HG03108 (cell line): Measurements from ENCODE around the gene PHOSPHO1.
"Not testable (repeated sequence)": the region's sequence is repeated elsewhere in the genome, so short reads cannot be mapped to it uniquely, and the experiment has no call there.

ENCODE experiments used
- ATAC-seq: cut with Tn5 transposase; IDR thresholded peaks from one replicate; pipeline ENCODE4 v1.9.1; 2021; ENCODE audit warnings: moderate library complexity; ENCODE audit not compliant: unreplicated experiment

PHOSPHO1 gene

DNA sequence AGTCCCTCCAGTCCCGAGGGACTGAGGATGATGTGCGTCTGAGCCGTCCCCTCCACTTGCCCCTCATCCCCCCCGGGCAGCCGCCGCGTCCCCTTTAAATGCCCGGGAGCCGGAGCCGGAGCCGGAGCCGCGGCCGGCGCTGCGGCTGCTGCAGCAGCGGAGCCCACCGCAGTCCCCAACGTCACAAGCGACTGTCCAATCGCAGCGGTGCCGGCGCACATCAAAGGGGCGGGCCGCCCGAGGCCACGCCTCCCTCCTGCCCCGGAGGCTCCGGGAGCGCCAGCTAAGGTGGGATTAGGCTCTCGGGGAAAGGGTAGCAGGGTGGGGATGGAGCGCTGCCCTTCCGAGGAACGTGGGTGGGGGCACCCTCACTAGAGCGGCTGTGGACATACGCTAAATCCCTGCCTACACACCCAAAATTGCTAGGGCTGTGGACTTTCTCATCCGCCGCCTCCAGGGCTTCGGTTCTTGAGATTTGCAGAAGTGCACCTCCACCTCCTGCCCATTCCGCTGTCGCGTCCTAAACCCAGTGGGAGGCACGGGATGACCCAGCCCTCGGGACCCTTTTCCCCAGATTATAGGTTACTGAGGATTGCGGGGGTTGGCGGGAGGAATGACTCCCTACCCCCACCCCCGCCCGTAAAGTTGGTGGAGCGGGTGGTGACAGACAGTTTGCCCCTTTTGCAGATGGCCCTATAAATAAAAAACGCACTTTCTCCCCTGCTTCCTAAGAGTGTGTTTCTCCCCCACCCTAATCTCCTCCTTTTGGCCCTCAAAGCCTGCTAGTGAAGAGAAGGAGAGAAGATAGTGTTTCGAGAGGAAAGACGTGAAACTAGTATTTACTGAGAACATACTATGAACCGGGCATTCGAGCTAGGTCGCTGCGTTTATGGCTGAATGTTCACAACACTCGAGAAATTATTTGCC, at the start of gene PHOSPHO1:
PHOSPHO1 (minus strand) TSS at position 152 of the 927 bp plus-strand sequence. CDS start 4,096 bp downstream, outside the sequence.
- peak; percentile 83 for ATAC-seq

DNA sequence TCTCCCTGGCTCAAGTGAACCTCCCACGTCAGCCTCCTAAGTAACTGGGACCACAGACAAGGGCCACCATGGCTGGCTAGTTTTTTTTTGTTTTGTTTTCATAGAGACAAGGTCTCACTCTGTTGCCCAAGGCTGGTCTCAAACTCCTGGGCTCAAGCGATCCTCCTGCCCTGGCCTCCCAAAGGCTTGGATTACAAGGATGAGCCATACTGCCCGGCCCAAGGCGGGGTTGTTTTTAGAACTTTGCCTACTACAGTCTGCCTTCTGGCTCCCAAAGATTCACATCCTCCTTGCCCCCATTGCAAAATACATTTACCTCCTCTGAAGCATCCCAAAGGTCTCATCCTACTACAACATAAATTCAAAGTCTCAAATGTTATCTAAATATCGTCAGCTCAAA, 49.5 kb upstream of the PHOSPHO1 start:
- ATAC-seq: no peak

DNA sequence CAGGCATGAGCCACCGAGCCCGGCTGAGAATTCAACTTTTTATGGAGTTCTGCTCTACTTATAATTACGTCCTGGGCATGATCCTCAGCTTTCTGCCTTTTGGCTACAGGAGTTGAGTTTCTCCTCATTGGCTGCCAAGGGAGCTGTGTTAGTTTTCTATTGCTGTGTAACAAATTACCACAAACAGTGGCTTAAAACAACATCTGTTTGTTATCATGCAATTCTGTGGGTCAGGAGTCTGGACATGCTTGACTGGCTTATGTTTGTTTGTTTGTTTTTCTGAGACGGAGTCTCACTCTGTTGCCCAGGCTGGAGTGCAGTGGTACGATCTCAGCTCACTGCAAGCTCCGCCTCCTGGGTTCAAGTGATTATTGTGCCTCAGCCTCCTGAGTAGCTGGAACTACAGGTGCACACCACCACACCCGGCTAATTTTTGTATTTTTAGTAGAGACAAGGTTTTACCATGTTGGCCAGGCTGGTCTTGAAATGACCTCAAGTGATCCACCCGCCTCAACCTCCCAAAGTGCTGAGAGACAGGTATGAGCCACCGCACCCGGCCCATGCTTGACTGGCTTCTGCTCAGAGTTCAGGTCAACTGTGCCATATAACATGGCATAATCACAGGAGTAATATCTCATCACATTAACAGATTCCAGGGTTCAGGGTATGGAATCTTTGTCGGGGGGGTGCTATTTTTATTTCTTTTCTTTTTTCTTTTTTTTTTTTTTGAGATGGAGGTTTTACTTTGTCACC, 48.9 kb upstream of the PHOSPHO1 start:
- ATAC-seq: not testable (repeated sequence)

DNA sequence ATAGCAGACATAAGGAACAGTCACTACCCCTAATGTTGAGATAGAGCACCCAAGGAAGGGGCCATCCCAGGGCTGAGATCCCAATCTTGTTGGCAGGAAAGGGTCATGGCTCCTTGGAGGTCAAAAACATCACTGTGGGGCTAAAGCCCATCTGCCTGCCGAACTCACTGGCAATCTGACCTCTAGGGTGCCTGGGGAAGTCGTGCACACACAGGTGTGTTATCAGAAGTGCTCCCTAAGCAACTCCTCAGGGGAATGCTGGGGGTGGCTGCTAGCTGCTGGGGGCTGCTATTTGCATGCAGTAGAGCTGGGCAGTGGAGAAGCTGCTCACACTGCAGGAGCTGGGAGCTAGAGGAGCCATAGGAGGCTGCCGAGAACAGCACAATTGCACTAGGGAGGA, 47.5 kb upstream of the PHOSPHO1 start:
- ATAC-seq: no peak

DNA sequence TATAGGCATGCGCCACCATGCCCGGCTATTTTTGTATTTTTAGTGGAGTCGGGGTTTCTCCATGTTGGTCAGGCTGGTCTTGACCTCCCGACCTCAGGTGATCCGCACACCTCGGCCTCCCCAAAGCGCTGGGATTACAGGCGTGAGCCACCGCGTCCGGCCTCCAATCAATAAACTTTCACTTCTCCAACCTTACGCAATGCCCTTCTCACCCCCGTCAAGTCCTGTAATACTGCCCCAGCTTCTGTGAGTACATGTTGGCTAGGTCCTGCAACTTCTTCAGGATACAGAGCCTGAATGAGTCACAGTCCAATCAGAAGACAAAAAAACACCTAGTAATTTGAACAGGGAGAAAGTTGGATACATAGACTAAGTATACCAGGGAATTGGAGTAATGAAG, 47.1 kb upstream of the PHOSPHO1 start:
- no peak for ATAC-seq

- ATAC-seq: not testable (repeated sequence)
Measured at GRCh38 chr17:49275981-49276380, 45.4 kb upstream of the PHOSPHO1 start.

DNA sequence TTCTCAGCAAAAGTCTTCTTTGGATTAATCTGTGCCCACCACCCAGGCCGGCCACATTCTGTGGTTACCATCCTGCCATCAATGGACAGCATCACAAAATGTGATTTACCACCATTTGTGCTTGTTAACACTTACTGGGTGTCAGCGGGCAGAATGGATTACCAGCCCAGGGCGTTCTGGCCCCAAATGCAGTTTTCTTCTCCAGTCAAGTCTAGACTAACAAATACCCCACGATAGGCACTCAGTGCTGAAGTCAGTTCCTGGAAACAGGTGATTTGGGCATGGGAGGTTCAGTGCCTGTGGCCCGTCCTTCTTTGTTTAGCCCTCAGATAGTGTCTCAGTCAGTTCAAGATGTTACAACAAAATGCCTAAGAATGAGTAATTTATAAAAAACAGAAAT, 38.8 kb upstream of the PHOSPHO1 start:
- ATAC-seq: no peak

GRCh38 chr17:49267912-49268311, 37.3 kb upstream of the PHOSPHO1 start:
- ATAC-seq: no peak

DNA sequence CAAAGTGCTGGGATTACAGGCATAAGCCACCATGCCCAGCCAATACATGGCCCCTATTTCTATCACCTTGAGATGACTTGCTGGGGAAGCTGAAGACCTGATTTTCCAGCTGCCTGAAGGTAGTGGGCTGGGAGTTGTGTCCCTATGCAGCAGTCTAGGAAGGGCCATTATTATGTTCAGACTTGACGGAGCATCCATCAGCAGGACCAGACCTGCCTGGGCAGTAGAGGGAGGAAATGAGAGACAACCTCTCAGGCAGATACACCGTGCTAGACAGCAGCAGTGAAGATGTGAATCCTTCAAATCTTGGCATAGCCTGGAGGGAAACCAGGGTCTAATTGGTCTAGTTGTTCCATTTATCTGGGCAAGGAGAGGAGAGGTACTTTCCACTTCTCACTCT, 35.6 kb upstream of the PHOSPHO1 start:
- ATAC-seq: no peak

GRCh38 chr17:49261540-49261939, 31.0 kb upstream of the PHOSPHO1 start:
- ATAC-seq: not testable (repeated sequence)

GRCh38 chr17:49260817-49261291, 30.3 kb upstream of the PHOSPHO1 start:
- no peak for ATAC-seq

GRCh38 chr17:49260011-49260816, 29.6 kb upstream of the PHOSPHO1 start:
- no peak for ATAC-seq

DNA sequence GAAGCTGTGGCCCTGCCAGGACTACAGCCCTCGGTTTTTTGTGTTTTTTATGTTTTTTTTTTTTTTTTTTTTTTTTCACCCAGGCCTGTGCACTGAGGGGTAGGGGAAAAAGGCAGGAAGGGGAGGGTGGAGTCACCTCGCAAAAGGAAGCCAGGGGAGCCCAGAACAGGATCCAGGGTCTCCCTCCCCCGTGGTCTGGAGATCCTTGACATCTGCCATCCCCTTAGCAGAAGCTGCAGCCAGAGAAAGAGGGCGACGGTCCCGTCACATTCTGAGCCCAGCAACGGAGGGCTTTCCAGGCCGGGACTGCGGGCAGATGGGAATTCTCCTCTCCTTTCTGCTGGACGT, 29.1 kb upstream of the PHOSPHO1 start:
- ATAC-seq: no peak

DNA sequence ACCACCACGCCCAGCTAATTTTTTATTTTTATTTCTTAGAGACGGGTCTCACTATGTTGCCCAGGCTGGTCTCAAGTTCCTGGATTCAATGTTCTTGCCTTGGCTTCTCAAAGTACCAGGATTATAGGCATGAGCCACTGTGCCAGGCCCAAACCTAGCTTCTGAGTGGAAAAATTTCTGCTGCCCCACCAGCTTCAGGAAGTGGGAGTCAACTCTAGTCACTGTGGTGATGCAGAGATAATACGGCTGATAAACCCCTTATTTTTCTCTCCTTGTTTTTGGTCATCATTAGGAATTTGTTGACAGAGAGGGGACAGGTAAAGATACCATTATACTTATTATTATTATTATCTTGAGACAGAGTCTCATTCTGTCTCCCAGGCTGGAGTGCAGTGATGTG, 27.8 kb upstream of the PHOSPHO1 start:
- ATAC-seq: no peak

DNA sequence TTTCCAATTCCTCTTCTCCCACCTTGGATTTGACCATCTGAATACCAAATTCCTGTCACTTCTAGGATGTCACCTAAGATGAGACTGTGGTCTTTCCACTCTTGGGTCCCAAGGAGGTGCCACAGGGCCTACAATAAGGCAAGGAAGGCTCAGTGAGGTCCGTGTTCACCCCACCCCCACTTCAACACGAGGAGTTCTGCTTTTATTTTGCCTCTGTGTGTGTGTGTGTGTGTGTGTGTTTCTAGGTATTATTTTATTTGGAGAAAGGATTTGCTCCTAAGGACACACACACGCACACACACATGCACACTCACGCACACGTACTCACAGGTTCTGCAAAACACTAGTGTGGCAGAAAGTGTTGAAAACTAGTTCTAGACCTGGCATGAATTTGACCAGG, 24.5 kb upstream of the PHOSPHO1 start:
- ATAC-seq: no peak

- no peak for ATAC-seq
Measured at GRCh38 chr17:49254066-49254465, 23.5 kb upstream of the PHOSPHO1 start.

DNA sequence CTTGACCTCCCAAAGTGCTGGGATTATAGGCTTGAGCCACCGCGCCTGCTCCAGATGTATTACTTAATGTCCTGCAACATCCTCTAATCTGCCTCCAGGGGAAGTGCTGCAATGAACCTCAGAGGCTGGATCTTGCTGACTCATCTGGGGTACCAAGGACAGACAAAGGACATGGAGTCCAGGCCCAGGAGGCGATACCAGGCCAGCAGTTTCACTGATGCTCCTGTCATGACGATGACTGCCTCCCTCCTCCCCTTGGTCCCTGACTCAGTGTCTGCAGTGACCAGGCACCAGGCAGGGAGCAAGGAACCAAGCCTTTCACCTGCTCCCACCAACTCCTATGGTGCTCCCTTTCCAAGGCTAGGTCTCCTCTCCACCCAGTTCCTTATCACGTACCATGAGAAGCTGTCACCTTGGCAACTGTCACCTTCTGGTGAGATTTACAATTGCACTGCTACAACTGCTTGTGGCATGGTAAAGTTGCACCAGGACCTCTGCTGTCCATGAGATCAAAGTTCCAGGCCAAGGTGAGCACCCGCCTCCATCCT, 21.6 kb upstream of the PHOSPHO1 start:
- no peak for ATAC-seq

DNA sequence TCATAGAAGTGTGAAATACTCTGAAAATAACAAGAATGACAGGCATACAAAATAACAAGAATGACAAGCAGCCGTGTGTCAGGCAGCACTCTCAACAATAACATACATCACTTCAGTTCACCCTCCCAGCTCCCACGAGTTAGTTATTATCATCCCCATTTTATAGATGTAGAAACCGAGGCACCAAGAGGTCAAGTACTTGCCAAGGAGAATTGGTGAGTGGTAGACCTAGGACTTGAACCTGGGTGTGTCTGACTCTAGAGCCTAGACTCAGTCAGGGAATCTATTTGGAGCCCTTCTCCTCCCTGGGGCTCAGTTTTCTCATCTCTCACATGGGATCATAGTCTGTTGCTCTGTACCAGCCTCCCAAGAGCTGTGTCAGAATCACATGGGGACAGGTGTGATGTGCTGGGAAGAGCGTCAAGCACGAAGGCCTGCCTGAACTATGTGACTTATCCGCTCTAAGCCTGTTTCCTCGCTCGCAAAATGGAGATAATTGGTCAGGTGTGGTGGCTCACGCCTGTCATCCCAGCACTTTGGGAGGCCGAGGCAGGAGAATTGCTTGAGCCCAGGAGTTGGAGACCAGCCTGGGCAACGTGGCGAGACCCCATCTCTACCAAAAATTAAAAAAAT, 19.4 kb upstream of the PHOSPHO1 start:
- ATAC-seq: no peak

DNA sequence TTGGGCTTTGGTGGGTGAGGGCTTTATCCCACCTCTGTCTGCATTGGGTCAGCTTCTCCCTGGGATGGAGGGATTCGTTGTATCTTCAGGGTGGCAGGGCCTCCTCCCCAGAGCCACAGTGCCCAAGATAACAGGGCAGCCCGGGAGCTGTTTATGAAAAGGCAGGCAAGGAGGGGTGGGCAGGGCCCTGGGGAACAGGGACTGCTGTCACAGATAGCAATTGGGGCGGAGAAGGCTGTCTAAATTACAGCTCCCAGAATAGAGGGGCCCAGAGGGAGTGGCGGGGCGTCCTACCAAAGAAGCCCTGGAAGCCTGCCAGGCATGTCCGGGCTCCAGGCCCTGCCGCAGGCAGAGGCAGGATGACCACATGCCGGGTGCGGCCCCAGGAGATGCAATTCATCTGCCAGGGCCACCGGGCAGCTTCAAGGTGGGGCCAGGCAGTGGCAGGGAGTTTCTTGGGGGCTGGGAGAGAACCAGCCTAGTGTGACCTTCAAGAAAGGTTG, 18.8 kb upstream of the PHOSPHO1 start:
- ATAC-seq: no peak

DNA sequence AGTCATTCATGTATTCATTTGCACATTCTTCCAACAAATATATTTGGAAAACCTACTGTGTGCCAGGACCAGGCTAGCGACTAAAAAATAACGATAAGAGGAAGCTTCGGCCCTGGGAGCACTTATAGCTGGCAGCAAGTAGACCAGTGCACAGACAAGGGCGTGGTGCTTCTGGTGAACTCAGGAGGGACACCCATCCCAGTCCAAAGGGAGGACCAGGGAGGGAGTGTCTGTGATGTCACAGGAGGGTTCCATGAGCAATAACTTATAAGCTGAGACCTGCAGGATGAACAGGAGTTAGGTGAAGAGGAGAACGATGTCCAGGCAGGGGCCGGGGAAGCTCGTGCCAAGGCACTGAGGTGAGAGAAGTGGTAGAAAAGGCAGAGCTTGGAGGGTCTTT, 17.4 kb upstream of the PHOSPHO1 start:
- ATAC-seq: no peak
